ENCODE results near the gene GOLIM4.
"Not testable (repeated sequence)": the region's sequence is repeated elsewhere in the genome, so short reads cannot be mapped to it uniquely, and the experiment has no call there.

Gene GOLIM4

GRCh38 chr3:168072323-168072650 is 23.4 kb downstream of the GOLIM4 start:
- no peak for DNase-seq

GRCh38 chr3:168071591-168072322 is 24.0 kb downstream of the GOLIM4 start:
- no peak for DNase-seq

- DNase-seq: no peak
Observed at GRCh38 chr3:168070919-168071318, 24.8 kb downstream of the GOLIM4 start.

GRCh38 chr3:168068346-168068745 is 27.4 kb downstream of the GOLIM4 start:
- DNase-seq: no peak

- DNase-seq: no peak
Observed at GRCh38 chr3:168066882-168067281, 28.8 kb downstream of the GOLIM4 start.

- DNase-seq: no peak
Observed at GRCh38 chr3:168065569-168065968, 30.2 kb downstream of the GOLIM4 start.

GRCh38 chr3:168063122-168063521 is 32.6 kb downstream of the GOLIM4 start:
- no peak for DNase-seq

GRCh38 chr3:168062679-168063078 is 33.0 kb downstream of the GOLIM4 start:
- DNase-seq: no peak

GRCh38 chr3:168061332-168061996 is 34.3 kb downstream of the GOLIM4 start:
- no peak for DNase-seq

GRCh38 chr3:168060317-168060716 is 35.4 kb downstream of the GOLIM4 start:
- no peak for DNase-seq

GRCh38 chr3:168058481-168058880 is 37.2 kb downstream of the GOLIM4 start:
- no peak for DNase-seq

GRCh38 chr3:168056398-168057230 is 39.1 kb downstream of the GOLIM4 start:
- not testable (repeated sequence) for DNase-seq

GRCh38 chr3:168054447-168054846 is 41.3 kb downstream of the GOLIM4 start:
- DNase-seq: no peak

- DNase-seq: no peak
Observed at GRCh38 chr3:168053115-168053514, 42.6 kb downstream of the GOLIM4 start.

GRCh38 chr3:168052515-168052914 is 43.2 kb downstream of the GOLIM4 start:
- DNase-seq: no peak

- no peak for DNase-seq
Observed at GRCh38 chr3:168051531-168052471, 43.9 kb downstream of the GOLIM4 start.

- DNase-seq: no peak
Observed at GRCh38 chr3:168051070-168051469, 44.7 kb downstream of the GOLIM4 start.

- DNase-seq: no peak
Observed at GRCh38 chr3:168049367-168049974, 46.3 kb downstream of the GOLIM4 start.

- DNase-seq: no peak
Observed at GRCh38 chr3:168048414-168049330, 47.1 kb downstream of the GOLIM4 start.

- DNase-seq: no peak
Observed at GRCh38 chr3:168047936-168048335, 47.8 kb downstream of the GOLIM4 start.

- no peak for DNase-seq
Observed at GRCh38 chr3:168047190-168047795, 48.4 kb downstream of the GOLIM4 start.
